Neutrophil (primary cell): ENCODE data around the gene SNX8.

Experiments used
- H3K27ac ChIP-seq: fragments of 200-600 bp; sonication (generic); 2 replicates; pipeline ENCODE4 v1.5.1; 2016; ENCODE audit warnings: mild to moderate bottlenecking, moderate library complexity
- H3K27me3 ChIP-seq: fragments of 200-600 bp; sonication (generic); 2 replicates; pipeline ENCODE4 v1.6.0; 2016; ENCODE audit warnings: mild to moderate bottlenecking
- H3K36me3 ChIP-seq: fragments of 200-600 bp; sonication (generic); 2 replicates; pipeline ENCODE4 v1.5.1; 2017
- H3K4me1 ChIP-seq, 2 experiments: fragments of 200-600 bp in 1 of 2; sonication (generic) in 1 of 2; 1 replicate in 1 of 2; 2 replicates in 1 of 2; pipeline versions ENCODE4 v1.5.1 to v1.6.1; 2013 to 2016; ENCODE audit warnings: low read depth in 1 of 2, low read length in 1 of 2, mild to moderate bottlenecking in 1 of 2, moderate library complexity in 1 of 2; ENCODE audit not compliant: control insufficient read depth in 1 of 2, insufficient read depth in 1 of 2
- H3K4me3 ChIP-seq, 2 experiments: fragments of 200-600 bp in 1 of 2; sonication (generic) in 1 of 2; 1 replicate in 1 of 2; 2 replicates in 1 of 2; pipeline ENCODE4 v1.5.1; 2013 to 2016; ENCODE audit warnings: low read depth in 1 of 2, low read length in 1 of 2, mild to moderate bottlenecking in 1 of 2, moderate library complexity in 1 of 2
- H3K9me3 ChIP-seq: fragments of 200-600 bp; sonication (generic); 2 replicates; pipeline ENCODE4 v1.5.1; 2016
- TF ChIP-seq, protein P1 (sequence below): fragments of 200-600 bp; sonication (generic); IDR thresholded peaks from 2 replicates; pipeline ENCODE4 v1.5.1; 2016; ENCODE audit warnings: antibody characterized with exemption

Gene SNX8

DNA sequence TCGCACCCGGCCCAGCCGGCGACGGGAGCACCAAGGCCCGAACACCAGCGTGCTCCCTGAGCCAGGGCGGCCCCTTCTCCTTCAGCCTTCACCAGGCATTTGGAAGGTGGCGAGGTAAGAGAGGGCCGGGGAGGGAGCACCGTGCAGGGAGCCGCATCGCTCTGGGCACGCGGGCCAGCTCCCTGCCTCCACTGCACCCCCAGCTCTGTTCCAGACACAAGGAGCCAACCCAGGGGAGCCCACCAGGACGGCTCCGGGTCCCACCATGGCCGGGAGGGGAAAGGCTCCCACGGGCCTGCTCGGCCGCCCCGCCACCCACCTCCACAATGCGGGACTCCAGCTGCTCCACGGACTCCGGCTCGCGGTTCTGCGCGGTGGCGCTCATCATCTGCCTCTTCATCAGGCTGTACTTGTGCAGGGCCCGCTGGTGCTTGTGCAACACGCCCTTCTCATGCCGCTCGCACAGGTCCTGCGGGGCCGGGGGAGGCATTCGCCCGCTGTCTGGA is 57.1 kb downstream of the SNX8 start:
- TF ChIP-seq, protein P1, sequence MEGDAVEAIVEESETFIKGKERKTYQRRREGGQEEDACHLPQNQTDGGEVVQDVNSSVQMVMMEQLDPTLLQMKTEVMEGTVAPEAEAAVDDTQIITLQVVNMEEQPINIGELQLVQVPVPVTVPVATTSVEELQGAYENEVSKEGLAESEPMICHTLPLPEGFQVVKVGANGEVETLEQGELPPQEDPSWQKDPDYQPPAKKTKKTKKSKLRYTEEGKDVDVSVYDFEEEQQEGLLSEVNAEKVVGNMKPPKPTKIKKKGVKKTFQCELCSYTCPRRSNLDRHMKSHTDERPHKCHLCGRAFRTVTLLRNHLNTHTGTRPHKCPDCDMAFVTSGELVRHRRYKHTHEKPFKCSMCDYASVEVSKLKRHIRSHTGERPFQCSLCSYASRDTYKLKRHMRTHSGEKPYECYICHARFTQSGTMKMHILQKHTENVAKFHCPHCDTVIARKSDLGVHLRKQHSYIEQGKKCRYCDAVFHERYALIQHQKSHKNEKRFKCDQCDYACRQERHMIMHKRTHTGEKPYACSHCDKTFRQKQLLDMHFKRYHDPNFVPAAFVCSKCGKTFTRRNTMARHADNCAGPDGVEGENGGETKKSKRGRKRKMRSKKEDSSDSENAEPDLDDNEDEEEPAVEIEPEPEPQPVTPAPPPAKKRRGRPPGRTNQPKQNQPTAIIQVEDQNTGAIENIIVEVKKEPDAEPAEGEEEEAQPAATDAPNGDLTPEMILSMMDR, result no peak
- peaks cover 9 to 12% of the 10 kb centered on the region in 2 experiments for H3K4me1 ChIP-seq
- no peaks in the 10 kb centered on the region for H3K9me3 ChIP-seq
- peaks cover 11% of the 10 kb centered on the region for H3K36me3 ChIP-seq
- no peak overlapping the region for H3K4me3 ChIP-seq
- H3K27ac ChIP-seq, result no peak overlapping the region
- no peaks in the 10 kb centered on the region for H3K27me3 ChIP-seq

DNA sequence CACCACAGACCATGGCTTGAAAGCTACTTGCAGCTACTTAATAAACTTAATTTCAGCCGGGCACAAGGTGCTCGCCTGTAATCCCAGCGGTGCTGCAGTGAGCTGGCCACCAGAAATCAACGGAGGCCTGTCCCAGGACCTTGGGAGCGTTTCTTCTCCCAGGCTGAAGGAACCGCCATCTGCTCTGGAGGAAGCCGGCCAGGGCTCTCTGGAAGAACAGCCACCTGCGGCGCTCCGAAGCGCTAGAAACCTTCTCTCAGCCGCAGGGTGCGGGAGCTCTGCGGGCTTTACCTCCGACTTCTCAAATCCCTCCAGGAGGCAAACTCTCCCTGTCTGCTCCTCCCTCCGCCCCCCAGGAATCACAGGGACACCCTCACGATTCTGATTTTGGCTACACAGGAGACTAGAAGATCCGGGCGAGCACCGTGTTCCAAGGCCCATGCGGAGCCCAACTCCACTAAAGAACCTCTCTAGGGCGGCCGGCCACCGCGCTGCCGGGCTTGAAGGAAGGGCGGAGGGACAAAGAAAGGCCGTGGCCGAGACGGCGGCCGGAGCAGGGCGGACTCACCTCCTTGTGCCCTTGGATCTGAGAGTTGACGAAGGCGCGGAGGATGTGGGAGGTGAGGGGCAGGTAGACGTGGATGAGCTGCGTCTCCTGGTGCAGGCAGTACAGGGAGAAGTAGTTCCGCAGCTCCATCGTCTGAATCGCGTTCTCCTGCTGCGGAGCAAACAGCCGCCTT is 57.8 kb downstream of the SNX8 start:
- Histone ChIP-seq H3K27me3 (no peaks in the 10 kb centered on the region), H3K36me3 (peaks cover 11% of the 10 kb centered on the region), H3K4me3 (no peak overlapping the region), H3K27ac (no peak overlapping the region), H3K9me3 (no peaks in the 10 kb centered on the region), H3K4me1 (peaks cover 3 to 8% of the 10 kb centered on the region in 2 experiments)
- TF ChIP-seq, protein P1, result no peak

DNA sequence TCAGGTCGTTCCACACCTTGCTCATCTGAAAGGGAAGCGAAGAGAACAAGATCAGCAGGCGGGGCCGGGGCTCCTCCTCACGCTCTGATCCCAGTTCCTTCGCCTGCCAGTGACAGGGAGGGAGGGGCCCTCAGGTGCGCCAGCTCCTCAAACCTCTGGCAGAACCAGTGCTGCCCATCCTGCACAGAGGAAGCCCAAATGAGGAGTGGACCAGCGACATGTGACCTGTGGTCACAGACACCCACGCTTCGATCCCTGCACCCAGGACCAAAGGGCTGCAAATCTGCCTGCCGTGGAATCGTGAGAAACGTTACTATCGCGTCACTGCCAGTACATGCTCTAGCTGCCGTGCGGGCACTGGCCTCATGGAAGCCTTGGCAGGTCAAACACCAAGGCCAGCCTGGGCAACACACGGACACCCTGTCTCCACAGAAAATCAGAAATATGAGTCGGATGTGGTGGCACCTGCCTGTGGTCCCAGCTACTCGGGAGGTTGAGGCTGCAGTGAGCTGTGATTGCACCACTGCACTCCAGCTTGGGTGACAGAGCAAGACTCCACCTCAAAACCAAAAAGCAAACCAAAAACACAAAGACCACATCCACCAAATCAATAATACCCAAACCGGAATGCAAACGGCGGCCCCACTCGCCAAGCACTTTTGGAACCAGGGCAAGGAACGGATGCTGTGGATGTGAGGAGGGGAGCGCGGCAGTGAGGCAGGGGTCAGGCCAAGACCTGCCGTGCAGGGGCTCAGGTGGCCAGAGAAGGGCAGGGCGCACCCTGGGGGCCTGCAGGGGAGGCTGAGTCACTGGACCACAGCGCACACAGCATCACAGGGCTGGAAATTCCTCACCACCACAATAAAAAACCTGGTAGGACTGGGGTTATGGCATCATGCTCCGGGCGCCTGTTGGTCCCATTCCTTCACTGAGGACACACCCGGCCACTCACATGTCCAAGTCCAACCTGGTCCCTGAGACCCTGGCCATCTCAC is 58.8 kb downstream of the SNX8 start:
- Histone ChIP-seq H3K4me1 (no peaks in the 10 kb centered on the region), H3K27ac (no peak overlapping the region), H3K9me3 (no peaks in the 10 kb centered on the region), H3K27me3 (no peaks in the 10 kb centered on the region), H3K36me3 (peaks cover 11% of the 10 kb centered on the region), H3K4me3 (no peak overlapping the region)
- TF ChIP-seq, protein P1, result no peak

DNA sequence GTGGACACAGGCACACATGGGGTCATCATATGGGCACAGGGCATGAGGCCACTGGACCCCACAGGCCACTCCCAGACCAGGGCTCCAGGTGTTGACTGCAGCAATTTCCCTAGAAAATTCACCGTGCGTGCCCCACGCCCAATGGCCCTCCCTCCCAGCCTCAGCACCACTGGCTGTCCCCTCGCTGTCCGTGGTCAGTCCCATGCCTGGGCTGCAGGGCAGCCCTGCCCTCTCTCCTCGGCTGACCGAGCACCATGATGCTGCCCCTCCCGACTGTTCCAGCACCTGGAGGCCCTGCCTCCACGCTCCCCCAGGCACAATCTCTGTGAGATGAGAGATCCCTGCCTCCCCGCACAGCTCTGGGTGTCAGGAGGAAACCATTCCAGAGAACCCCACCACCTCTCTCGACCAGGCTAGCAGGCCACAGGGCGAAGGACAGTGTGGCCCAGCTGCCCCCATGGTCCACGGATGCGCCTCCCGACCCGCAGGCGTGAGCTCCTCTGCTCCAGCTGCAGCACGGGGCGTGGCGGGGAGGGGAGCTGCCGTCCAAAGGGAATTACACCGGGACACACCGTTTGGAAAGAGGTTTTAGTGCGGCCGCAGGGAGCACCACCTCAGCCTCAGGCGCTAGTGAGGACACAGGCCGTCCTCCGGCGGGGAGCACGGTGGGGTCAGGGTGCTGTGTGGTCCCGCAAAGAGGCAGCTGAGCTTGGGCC is 59.7 kb downstream of the SNX8 start:
- Histone ChIP-seq H3K27ac (no peak overlapping the region), H3K4me3 (no peak overlapping the region), H3K4me1 (peaks cover 2 to 4% of the 10 kb centered on the region in 2 experiments), H3K27me3 (no peaks in the 10 kb centered on the region), H3K9me3 (no peaks in the 10 kb centered on the region), H3K36me3 (peaks cover 11% of the 10 kb centered on the region)
- TF ChIP-seq, protein P1, result no peak
